ENCODE results near the gene GARNL3.

The GARNL3 gene

GRCh38 chr9:127273326-127273725, 8.8 kb downstream of the GARNL3 start:
- no peak overlapping the region for H3K4me3 ChIP-seq (replicated peaks; ENCODE audit: low read depth, low read length)
- no peak for TF ChIP-seq CTCF (IDR thresholded peaks at IDR 0.05; ENCODE audit: low read depth, low read length, missing control alignments)
- DNase-seq (ENCODE audit: extremely low read depth, low read depth): no peak

- no peak overlapping the region for H3K4me3 ChIP-seq (replicated peaks; ENCODE audit: low read depth, low read length)
- no peak for DNase-seq (ENCODE audit: extremely low read depth, low read depth)
- no peak for TF ChIP-seq CTCF (IDR thresholded peaks at IDR 0.05; ENCODE audit: low read depth, low read length, missing control alignments)
Measured at GRCh38 chr9:127277099-127277498, 12.5 kb downstream of the GARNL3 start.

DNA sequence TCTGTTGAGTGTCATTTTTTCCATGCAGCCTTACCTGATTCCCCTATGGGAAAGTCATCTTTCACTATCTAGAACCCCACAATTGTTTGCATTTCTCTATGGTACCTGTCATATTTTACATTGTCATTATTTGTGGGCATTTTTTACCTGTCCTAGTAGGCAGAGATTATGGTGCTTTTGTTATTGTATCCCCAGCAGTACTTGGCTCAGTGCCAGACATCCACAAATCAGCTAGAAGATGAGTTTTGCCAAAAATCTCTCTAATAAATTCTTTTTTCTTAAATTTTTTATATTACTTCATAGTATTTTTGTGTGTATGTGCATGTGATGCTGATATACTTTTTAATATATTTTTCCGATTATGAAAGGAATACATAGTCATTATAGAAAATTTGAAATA, 13.2 kb downstream of the GARNL3 start:
- no peak for DNase-seq (ENCODE audit: extremely low read depth, low read depth)
- H3K4me3 ChIP-seq (replicated peaks; ENCODE audit: low read depth, low read length): no peak overlapping the region
- TF ChIP-seq CTCF (IDR thresholded peaks at IDR 0.05; ENCODE audit: low read depth, low read length, missing control alignments): no peak

DNA sequence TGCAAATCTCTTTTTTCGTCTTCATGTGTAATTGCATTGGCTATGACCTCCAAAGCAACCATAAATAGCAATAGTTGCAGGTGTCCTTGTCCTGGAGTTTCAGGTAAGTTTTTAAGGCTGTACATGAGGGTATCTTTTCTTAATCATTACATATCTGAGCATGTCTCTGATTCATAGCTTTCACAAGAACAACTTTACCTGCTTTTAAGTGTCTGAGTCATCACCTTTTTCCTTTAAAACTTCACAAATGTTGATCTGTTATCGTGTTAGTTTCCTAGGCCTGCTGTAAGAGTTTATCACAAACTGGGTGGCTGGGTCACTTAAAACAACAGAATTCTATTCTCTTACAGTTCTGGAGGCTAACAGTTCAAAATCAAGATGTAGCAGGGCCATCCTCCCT, 13.8 kb downstream of the GARNL3 start:
- no peak for TF ChIP-seq CTCF (IDR thresholded peaks at IDR 0.05; ENCODE audit: low read depth, low read length, missing control alignments)
- DNase-seq (ENCODE audit: extremely low read depth, low read depth): no peak
- no peak overlapping the region for H3K4me3 ChIP-seq (replicated peaks; ENCODE audit: low read depth, low read length)

GRCh38 chr9:127279717-127280285, 15.2 kb downstream of the GARNL3 start:
- no peak for TF ChIP-seq CTCF (IDR thresholded peaks at IDR 0.05; ENCODE audit: low read depth, low read length, missing control alignments)
- DNase-seq (ENCODE audit: extremely low read depth, low read depth): no peak
- no peak overlapping the region for H3K4me3 ChIP-seq (replicated peaks; ENCODE audit: low read depth, low read length)

DNA sequence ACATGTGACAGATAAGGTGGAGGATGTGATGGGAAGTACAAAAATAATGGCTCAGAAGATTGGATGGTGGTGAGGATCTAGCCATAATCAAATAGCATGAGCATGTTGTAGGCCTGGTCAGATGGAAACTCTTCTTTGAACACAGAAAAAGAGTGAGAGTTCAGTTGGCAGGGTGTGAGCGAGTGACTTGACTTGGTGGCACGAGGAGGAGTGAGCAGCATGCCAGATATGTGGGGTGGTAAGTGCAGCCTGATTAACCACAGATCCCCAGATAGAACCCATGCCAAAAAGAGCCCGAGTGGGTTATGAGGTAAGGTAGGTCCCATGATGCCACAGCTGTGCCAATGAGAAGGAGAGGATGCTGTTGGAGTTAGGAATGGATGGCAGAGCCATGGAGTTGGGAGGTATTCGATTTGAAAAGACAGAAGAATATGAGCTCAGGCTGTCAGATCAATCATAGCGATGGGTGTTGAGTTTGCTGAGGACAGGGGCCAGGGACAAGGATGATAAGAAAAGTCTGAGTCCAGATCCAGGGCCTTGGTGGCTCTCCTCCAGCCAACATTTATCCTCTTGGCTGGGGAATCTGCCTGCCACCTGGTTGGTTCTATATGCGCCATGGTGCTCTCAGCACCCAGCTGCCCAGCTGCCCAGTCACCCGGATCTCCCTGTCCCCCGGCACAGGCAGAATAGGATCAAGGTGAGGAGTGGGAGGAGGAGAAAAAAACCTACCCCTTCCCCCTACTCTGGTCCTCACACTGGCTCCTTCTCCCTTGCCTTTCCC, 16.5 kb downstream of the GARNL3 start:
- TF ChIP-seq CTCF (IDR thresholded peaks at IDR 0.05; ENCODE audit: low read depth, low read length, missing control alignments): no peak
- no peak for DNase-seq (ENCODE audit: extremely low read depth, low read depth)
- H3K4me3 ChIP-seq (replicated peaks; ENCODE audit: low read depth, low read length): no peak overlapping the region
